SK-N-SH (cell line): ENCODE results near the gene RBBP4.

ENCODE experiments used
- NRF1 ChIP-seq: IDR thresholded peaks from 2 replicates; pipeline ENCODE4 v1.6.1; 2012; ENCODE audit warnings: low read depth, mild to moderate bottlenecking, low read length
- POLR2AphosphoS5 ChIP-seq: IDR thresholded peaks from 2 replicates; pipeline ENCODE4 v1.6.1; 2012; ENCODE audit warnings: low read depth, low read length
- RCOR1 ChIP-seq: fragments of 150-350 bp; IDR thresholded peaks from 2 replicates; pipeline ENCODE4 v1.6.1; 2017; ENCODE audit warnings: antibody characterized with exemption, low read length
- TF ChIP-seq, protein P1 (sequence below): IDR thresholded peaks from 2 replicates; pipeline ENCODE4 v1.6.1; 2012; ENCODE audit warnings: mild to moderate bottlenecking, low read depth, low read length, moderate library complexity

DNA sequence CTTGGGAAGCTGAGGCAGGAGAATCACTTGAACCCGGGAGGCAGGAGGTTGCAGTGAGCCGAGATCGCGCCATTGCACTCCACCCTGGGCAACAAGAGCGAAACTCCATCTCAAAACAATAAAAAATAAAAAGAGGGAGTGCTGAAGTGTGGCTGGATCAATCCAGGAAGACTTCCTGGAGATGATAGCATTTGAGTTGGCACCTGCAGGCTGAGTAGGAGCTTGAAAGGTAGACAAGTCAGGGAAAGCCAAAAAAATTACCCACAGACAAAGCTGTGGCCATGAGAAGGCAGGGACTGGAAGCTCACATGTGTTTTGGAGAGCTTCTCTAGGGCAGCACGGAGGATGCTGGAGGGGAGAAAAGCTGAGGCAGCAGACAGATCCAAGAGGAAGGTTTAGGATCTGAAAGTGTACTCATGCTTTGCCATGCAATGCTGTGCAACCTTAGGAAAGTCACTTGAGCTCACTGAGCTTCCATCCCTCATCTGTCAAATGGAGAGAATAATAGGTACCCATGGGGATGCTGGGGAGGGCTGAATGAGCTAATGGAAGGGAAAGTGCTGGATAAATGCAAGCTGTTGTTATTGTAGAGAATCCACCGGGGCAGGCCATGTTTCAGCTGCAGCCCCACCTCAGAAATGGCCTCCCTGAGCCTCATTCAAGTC lies 77.5 kb downstream of the RBBP4 start:
- no peak for TF ChIP-seq POLR2AphosphoS5
- TF ChIP-seq, protein P1, sequence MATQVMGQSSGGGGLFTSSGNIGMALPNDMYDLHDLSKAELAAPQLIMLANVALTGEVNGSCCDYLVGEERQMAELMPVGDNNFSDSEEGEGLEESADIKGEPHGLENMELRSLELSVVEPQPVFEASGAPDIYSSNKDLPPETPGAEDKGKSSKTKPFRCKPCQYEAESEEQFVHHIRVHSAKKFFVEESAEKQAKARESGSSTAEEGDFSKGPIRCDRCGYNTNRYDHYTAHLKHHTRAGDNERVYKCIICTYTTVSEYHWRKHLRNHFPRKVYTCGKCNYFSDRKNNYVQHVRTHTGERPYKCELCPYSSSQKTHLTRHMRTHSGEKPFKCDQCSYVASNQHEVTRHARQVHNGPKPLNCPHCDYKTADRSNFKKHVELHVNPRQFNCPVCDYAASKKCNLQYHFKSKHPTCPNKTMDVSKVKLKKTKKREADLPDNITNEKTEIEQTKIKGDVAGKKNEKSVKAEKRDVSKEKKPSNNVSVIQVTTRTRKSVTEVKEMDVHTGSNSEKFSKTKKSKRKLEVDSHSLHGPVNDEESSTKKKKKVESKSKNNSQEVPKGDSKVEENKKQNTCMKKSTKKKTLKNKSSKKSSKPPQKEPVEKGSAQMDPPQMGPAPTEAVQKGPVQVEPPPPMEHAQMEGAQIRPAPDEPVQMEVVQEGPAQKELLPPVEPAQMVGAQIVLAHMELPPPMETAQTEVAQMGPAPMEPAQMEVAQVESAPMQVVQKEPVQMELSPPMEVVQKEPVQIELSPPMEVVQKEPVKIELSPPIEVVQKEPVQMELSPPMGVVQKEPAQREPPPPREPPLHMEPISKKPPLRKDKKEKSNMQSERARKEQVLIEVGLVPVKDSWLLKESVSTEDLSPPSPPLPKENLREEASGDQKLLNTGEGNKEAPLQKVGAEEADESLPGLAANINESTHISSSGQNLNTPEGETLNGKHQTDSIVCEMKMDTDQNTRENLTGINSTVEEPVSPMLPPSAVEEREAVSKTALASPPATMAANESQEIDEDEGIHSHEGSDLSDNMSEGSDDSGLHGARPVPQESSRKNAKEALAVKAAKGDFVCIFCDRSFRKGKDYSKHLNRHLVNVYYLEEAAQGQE = no peak
- TF ChIP-seq RCOR1 = no peak
- TF ChIP-seq NRF1 = no peak
